Esophagus muscularis mucosa (tissue), 4 donors: ENCODE measurements around the gene NRXN3.

Experiments used
- CTCF ChIP-seq, 3 experiments: fragments of 200-600 bp in 2 of 3; fragments of 450-650 bp in 1 of 3; sonication (generic) in 2 of 3; IDR thresholded peaks; one replicate each; pipeline ENCODE4 v1.5.1; 2017 to 2019; ENCODE audit warnings: antibody characterized with exemption in 3 of 3, mild to moderate bottlenecking in 2 of 3, moderate library complexity in 1 of 3
- EP300 ChIP-seq: sonication (generic); formaldehyde crosslinking; IDR thresholded peaks from one replicate; pipeline ENCODE4 v1.6.1; 2017; ENCODE audit warnings: antibody characterized with exemption
- POLR2A ChIP-seq: fragments of 450-650 bp; IDR thresholded peaks from one replicate; pipeline ENCODE4 v1.6.1; 2017; ENCODE audit warnings: antibody characterized with exemption, moderate library complexity, mild to moderate bottlenecking, low read depth
- POLR2AphosphoS5 ChIP-seq, 2 donors: sonication (generic); formaldehyde crosslinking; IDR thresholded peaks; one replicate each; pipeline ENCODE4 v1.6.1; 2017; ENCODE audit warnings: antibody characterized with exemption in 2 of 2

- TF ChIP-seq CTCF (IDR thresholded peaks at IDR 0.05) (no peak), EP300 (no peak), POLR2A (no peak), POLR2AphosphoS5 (IDR thresholded peaks at IDR 0.05) (no peak)
Observed at GRCh38 chr14:78904094-78904493, 733.9 kb downstream of the NRXN3 start.
